ENCODE measurements around the gene AOPEP.

AOPEP gene

GRCh38 chr9:95025213-95026147 is 299.0 kb downstream of the AOPEP start:
- DNase-seq, result no peak

- no peak for DNase-seq
Observed at GRCh38 chr9:95026148-95026524, 299.6 kb downstream of the AOPEP start.

- no peak for DNase-seq
Observed at GRCh38 chr9:95027914-95028852, 301.7 kb downstream of the AOPEP start.

- no peak for DNase-seq
Observed at GRCh38 chr9:95028853-95029219, 302.3 kb downstream of the AOPEP start.

- no peak for DNase-seq
Observed at GRCh38 chr9:95029288-95029687, 302.8 kb downstream of the AOPEP start.

- no peak for DNase-seq
Observed at GRCh38 chr9:95029720-95030119, 303.2 kb downstream of the AOPEP start.

- no peak for DNase-seq
Observed at GRCh38 chr9:95030344-95030743, 303.8 kb downstream of the AOPEP start.

- no peak for DNase-seq
Observed at GRCh38 chr9:95030920-95031642, 304.6 kb downstream of the AOPEP start.

- DNase-seq, result no peak
Observed at GRCh38 chr9:95031711-95032461, 305.4 kb downstream of the AOPEP start.

- DNase-seq, result no peak
Observed at GRCh38 chr9:95032580-95033341, 306.3 kb downstream of the AOPEP start.

GRCh38 chr9:95035846-95036245 is 309.3 kb downstream of the AOPEP start:
- no peak for DNase-seq

- DNase-seq, result no peak
Observed at GRCh38 chr9:95036676-95037075, 310.2 kb downstream of the AOPEP start.

GRCh38 chr9:95037789-95038521 is 311.5 kb downstream of the AOPEP start:
- no peak for DNase-seq

GRCh38 chr9:95038666-95039065 is 312.2 kb downstream of the AOPEP start:
- DNase-seq, result no peak

GRCh38 chr9:95040106-95040505 is 313.6 kb downstream of the AOPEP start:
- DNase-seq, result no peak

GRCh38 chr9:95043826-95044225 is 317.3 kb downstream of the AOPEP start:
- no peak for DNase-seq

GRCh38 chr9:95044731-95045508 is 318.4 kb downstream of the AOPEP start:
- no peak for DNase-seq

- no peak for DNase-seq
Observed at GRCh38 chr9:95045751-95046150, 319.3 kb downstream of the AOPEP start.

- DNase-seq, result no peak
Observed at GRCh38 chr9:95047452-95048224, 321.1 kb downstream of the AOPEP start.

Data from stimulated activated CD4-positive, alpha-beta T cell treated with anti-CD3 and anti-CD28 coated beads, Interleukin-4, amount 100 ng/mL, for 24 hours (primary cell).